HUDEP-2 (cell line): Measurements from ENCODE around the gene RASSF3.

Source experiments
- DNase-seq, 76 experiments: peaks; one replicate each; lab custom pipeline; 2025; ENCODE audit not compliant: unreplicated experiment in 76 of 76; lab: John Stamatoyannopoulos, UW

The RASSF3 gene

GRCh38 chr12:64718649-64719048 is 108.4 kb downstream of the RASSF3 start:
- DNase-seq = no peak

GRCh38 chr12:64720884-64721283 is 110.6 kb downstream of the RASSF3 start:
- DNase-seq = peak in 53 of 76 experiments; percentile 3 to 79 (median 26)

GRCh38 chr12:64722835-64723234 is 112.5 kb downstream of the RASSF3 start:
- DNase-seq = no peak

GRCh38 chr12:64723630-64724029 is 113.3 kb downstream of the RASSF3 start:
- DNase-seq = no peak

GRCh38 chr12:64724201-64724745 is 114.0 kb downstream of the RASSF3 start:
- DNase-seq = no peak

GRCh38 chr12:64729909-64730587 is 119.8 kb downstream of the RASSF3 start:
- peak in 3 of 76 experiments; percentile 3 to 23 (median 7) for DNase-seq

GRCh38 chr12:64730588-64730969 is 120.3 kb downstream of the RASSF3 start:
- no peak for DNase-seq

GRCh38 chr12:64731683-64732082 is 121.4 kb downstream of the RASSF3 start:
- DNase-seq = no peak

- DNase-seq = no peak
Measured at GRCh38 chr12:64733857-64734256, 123.6 kb downstream of the RASSF3 start.

GRCh38 chr12:64735442-64735841 is 125.1 kb downstream of the RASSF3 start:
- no peak for DNase-seq

GRCh38 chr12:64736771-64737170 is 126.5 kb downstream of the RASSF3 start:
- no peak for DNase-seq

GRCh38 chr12:64737539-64737938 is 127.2 kb downstream of the RASSF3 start:
- DNase-seq = no peak

GRCh38 chr12:64739778-64740177 is 129.5 kb downstream of the RASSF3 start:
- DNase-seq = no peak

- no peak for DNase-seq
Measured at GRCh38 chr12:64740646-64741045, 130.4 kb downstream of the RASSF3 start.

GRCh38 chr12:64742416-64742815 is 132.1 kb downstream of the RASSF3 start:
- DNase-seq = no peak

- no peak for DNase-seq
Measured at GRCh38 chr12:64743206-64743605, 132.9 kb downstream of the RASSF3 start.

- no peak for DNase-seq
Measured at GRCh38 chr12:64744422-64745258, 134.3 kb downstream of the RASSF3 start.

GRCh38 chr12:64745259-64745807 is 135.0 kb downstream of the RASSF3 start:
- DNase-seq = no peak

- no peak for DNase-seq
Measured at GRCh38 chr12:64745980-64746379, 135.7 kb downstream of the RASSF3 start.

- DNase-seq = no peak
Measured at GRCh38 chr12:64746663-64747062, 136.4 kb downstream of the RASSF3 start.
